Neural crest cell (in vitro differentiated cells): ENCODE results near the gene GPATCH8. TPM values are rescaled to one million over a fixed set of nuclear protein-coding genes. Genes with fewer than 3 reads are reported as not detected.
"Not testable (repeated sequence)": the region's sequence is repeated elsewhere in the genome, so short reads cannot be mapped to it uniquely, and the experiment has no call there.

Experiments
- DNase-seq: peaks from one replicate; pipeline ENCODE4 v3.0.0; 2021; ENCODE audit warnings: low read depth, mixed read lengths, low spot score
- H3K27ac Mint-ChIP-seq: one replicate; pipeline ENCODE4 v1.8.0; 2021; ENCODE audit warnings: mild to moderate bottlenecking, mixed read lengths; ENCODE audit not compliant: unreplicated experiment
- H3K27me3 Mint-ChIP-seq: 2 replicates; pipeline ENCODE4 v1.8.0; 2021; ENCODE audit warnings: low read depth, mild to moderate bottlenecking, mixed read lengths
- H3K36me3 Mint-ChIP-seq: 2 replicates; pipeline ENCODE4 v1.8.0; 2021; ENCODE audit warnings: low read depth, mild to moderate bottlenecking, mixed read lengths
- H3K4me1 Mint-ChIP-seq: 2 replicates; pipeline ENCODE4 v1.8.0; 2021; ENCODE audit warnings: mixed read lengths
- H3K4me3 Mint-ChIP-seq: one replicate; pipeline ENCODE4 v1.8.0; 2021; ENCODE audit warnings: mild to moderate bottlenecking, mixed read lengths
- H3K9me3 Mint-ChIP-seq: 2 replicates; pipeline ENCODE4 v1.8.0; 2021; ENCODE audit warnings: mixed read lengths
- total RNA-seq: library from RNA; stranded (reverse); gene quantifications from 2 replicates; pipeline ENCODE4 v1.2.1, GENCODE V29; 2021
- TF ChIP-seq, protein P1 (sequence below): fragments of 200-600 bp; sonication (generic); conservative IDR thresholded peaks from 2 replicates; pipeline ENCODE4 v1.5.0; 2021; ENCODE audit warnings: antibody characterized with exemption, mild to moderate bottlenecking

GPATCH8 gene
- total RNA-seq, 1 donor from 2014 or later = 47.0 TPM

DNA sequence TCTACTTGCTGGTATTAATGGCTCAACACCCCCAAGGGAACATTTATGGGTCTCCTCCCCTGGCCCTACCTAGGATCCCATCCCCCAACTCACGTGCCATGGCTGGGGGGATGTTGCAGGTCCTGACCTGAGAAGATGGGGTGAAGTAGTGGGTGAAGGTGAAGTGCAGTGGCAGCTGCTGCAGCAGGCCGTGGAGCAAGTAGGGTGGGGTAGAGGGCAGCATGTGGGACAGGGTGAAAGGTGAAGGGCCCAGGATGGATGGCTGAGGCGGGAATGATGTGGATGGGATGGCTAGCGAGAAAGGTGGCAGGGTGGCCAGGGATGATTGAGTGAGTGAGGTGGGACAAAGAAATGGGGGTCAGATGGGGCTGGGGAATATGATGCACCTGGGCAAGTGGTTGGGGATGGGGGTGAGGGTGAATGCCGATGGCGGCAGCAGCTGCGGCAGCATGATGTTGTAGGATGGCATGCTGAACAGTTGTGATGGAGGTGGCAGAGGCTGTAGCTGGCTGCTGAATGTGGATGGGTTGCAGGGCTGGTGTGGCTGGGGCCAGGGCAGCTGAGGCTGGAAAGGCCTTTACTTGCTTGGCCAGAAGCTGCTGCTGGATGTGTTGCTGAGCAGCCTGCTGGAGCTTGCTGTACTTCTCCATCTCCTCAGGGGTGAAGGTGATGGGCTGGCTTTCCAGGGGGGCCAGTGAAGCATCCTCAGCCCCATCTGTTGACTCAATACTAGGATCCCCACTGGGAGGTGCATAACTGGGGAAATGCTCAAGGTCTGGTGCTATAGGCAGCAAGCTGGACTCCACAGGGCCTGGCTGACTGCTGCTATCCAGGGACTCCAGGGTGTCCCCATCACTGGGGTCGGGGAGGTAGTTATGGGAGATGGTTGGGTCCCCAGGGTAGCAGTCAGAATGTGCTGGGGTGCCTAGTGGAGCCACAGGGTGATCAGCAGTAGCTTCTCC lies 105.4 kb downstream of the GPATCH8 start:
- Mint-ChIP-seq H3K4me3 (no peak overlapping the region), H3K36me3 (peaks cover 16% of the 10 kb centered on the region), H3K27me3 (no peaks in the 10 kb centered on the region), H3K9me3 (no peaks in the 10 kb centered on the region), H3K4me1 (no peaks in the 10 kb centered on the region), H3K27ac (peak overlapping the region; percentile 75)
- DNase-seq = no peak
- TF ChIP-seq, protein P1, sequence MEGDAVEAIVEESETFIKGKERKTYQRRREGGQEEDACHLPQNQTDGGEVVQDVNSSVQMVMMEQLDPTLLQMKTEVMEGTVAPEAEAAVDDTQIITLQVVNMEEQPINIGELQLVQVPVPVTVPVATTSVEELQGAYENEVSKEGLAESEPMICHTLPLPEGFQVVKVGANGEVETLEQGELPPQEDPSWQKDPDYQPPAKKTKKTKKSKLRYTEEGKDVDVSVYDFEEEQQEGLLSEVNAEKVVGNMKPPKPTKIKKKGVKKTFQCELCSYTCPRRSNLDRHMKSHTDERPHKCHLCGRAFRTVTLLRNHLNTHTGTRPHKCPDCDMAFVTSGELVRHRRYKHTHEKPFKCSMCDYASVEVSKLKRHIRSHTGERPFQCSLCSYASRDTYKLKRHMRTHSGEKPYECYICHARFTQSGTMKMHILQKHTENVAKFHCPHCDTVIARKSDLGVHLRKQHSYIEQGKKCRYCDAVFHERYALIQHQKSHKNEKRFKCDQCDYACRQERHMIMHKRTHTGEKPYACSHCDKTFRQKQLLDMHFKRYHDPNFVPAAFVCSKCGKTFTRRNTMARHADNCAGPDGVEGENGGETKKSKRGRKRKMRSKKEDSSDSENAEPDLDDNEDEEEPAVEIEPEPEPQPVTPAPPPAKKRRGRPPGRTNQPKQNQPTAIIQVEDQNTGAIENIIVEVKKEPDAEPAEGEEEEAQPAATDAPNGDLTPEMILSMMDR = no peak

GRCh38 chr17:44396946-44397345 lies 106.3 kb downstream of the GPATCH8 start:
- Mint-ChIP-seq H3K9me3 (no peaks in the 10 kb centered on the region), H3K4me3 (no peak overlapping the region), H3K27me3 (no peaks in the 10 kb centered on the region), H3K27ac (no peak overlapping the region), H3K4me1 (no peaks in the 10 kb centered on the region), H3K36me3 (peaks cover 16% of the 10 kb centered on the region)
- TF ChIP-seq, protein P1 = no peak
- no peak for DNase-seq

- no peak overlapping the region for H3K27ac Mint-ChIP-seq
- DNase-seq = no peak
- TF ChIP-seq, protein P1 = no peak
- no peaks in the 10 kb centered on the region for H3K27me3 Mint-ChIP-seq
- no peaks in the 10 kb centered on the region for H3K4me1 Mint-ChIP-seq
- H3K4me3 Mint-ChIP-seq = no peak overlapping the region
- no peaks in the 10 kb centered on the region for H3K9me3 Mint-ChIP-seq
- peaks cover 12% of the 10 kb centered on the region for H3K36me3 Mint-ChIP-seq
Measured at GRCh38 chr17:44394833-44395232, 108.4 kb downstream of the GPATCH8 start.

GRCh38 chr17:44394112-44394511 lies 109.1 kb downstream of the GPATCH8 start:
- not testable (repeated sequence) for H3K36me3 Mint-ChIP-seq, H3K27me3 Mint-ChIP-seq, H3K4me1 Mint-ChIP-seq, H3K4me3 Mint-ChIP-seq, DNase-seq, H3K27ac Mint-ChIP-seq, H3K9me3 Mint-ChIP-seq

DNA sequence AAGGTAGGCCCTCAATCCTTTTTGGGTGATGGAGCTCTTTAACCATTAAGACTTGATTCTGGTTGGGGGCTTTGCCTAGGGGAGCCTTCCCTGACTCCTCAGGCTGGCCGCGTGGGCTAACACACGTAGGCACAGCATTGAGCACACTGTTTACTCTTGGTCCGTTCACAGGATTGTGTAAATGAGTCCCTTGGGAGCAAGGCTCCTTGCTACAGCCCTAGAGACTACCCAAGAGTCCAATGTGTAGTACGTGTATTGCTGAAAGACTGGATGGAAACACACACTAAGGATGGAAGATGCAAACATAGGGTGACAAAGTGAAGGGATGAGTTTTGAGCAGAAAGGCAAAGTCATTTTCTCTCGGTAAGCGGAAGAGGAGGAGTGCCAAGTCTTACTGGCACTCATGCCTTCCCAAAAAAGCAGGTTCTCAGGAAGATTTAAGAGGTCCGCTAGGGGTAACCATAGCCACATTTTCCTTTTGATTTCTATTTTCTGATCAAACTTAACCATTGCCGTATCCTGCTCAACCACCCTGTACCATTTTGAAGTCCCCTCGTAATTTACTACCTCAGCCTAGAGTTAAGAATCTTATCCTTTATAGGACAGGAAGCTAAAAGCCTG lies 112.8 kb downstream of the GPATCH8 start:
- Mint-ChIP-seq H3K36me3 (no peaks in the 10 kb centered on the region), H3K9me3 (no peaks in the 10 kb centered on the region), H3K4me1 (peaks cover 9% of the 10 kb centered on the region), H3K4me3 (no peak overlapping the region), H3K27ac (no peak overlapping the region), H3K27me3 (peaks cover 12% of the 10 kb centered on the region)
- no peak for DNase-seq
- TF ChIP-seq, protein P1 = no peak

- Mint-ChIP-seq H3K9me3 (no peaks in the 10 kb centered on the region), H3K27me3 (peaks cover 16% of the 10 kb centered on the region), H3K27ac (no peak overlapping the region), H3K4me3 (peak overlapping the region; percentile 56), H3K4me1 (peaks cover 12% of the 10 kb centered on the region), H3K36me3 (no peaks in the 10 kb centered on the region)
- no peak for DNase-seq
- TF ChIP-seq, protein P1 = no peak
Measured at GRCh38 chr17:44389723-44390202, 113.4 kb downstream of the GPATCH8 start.
